Kidney (tissue), 14 donors: ENCODE data around the gene EDAR. TPM values are rescaled to one million over a fixed set of nuclear protein-coding genes. Genes with fewer than 3 reads are reported as not detected.

ENCODE experiments used
- DNase-seq, 5 donors: peaks; one replicate each; pipeline ENCODE4 v3.0.0-alpha.2; 2013 to 2020
- FAIRE-seq: peaks from 2 replicates; lab custom pipeline; 2012; peaks lifted over from hg19 to GRCh38; lab: Jason Lieb, UNC
- H3K27ac ChIP-seq, 2 donors: one replicate each; pipeline ENCODE4 v1.7.0; 2013; ENCODE audit warnings: low read depth in 2 of 2, low read length in 2 of 2, inconsistent platforms in 1 of 2
- H3K27me3 ChIP-seq: one replicate; pipeline ENCODE4 v1.7.1; 2013; ENCODE audit warnings: low read length, inconsistent platforms; ENCODE audit not compliant: control insufficient read depth, insufficient read depth
- H3K36me3 ChIP-seq, 3 donors: one replicate each; pipeline versions ENCODE4 v1.7.0 to v1.7.1; 2013; ENCODE audit warnings: low read length in 3 of 3, control low read depth in 1 of 3, inconsistent platforms in 1 of 3; ENCODE audit not compliant: insufficient read depth in 3 of 3, control insufficient read depth in 2 of 3
- H3K4me1 ChIP-seq, 3 donors: one replicate each; pipeline versions ENCODE4 v1.7.0 to v1.7.1; 2013; ENCODE audit warnings: low read length in 3 of 3, inconsistent platforms in 1 of 3, low read depth in 1 of 3; ENCODE audit not compliant: control insufficient read depth in 2 of 3, insufficient read depth in 2 of 3
- H3K4me3 ChIP-seq, 3 donors: one replicate each; pipeline versions ENCODE4 v1.7.0 to v1.8.1; 2013; ENCODE audit warnings: low read length in 3 of 3, control low read depth in 1 of 3, inconsistent platforms in 1 of 3
- H3K9ac ChIP-seq, 3 donors: one replicate each; pipeline versions ENCODE4 v1.7.0 to v1.7.1; 2013; ENCODE audit warnings: low read length in 3 of 3, control low read depth in 1 of 3, inconsistent platforms in 1 of 3
- H3K9me3 ChIP-seq, 3 donors: one replicate each; pipeline versions ENCODE4 v1.7.0 to v1.7.1; 2013; ENCODE audit warnings: low read length in 3 of 3, control low read depth in 1 of 3, inconsistent platforms in 1 of 3; ENCODE audit not compliant: control insufficient read depth in 2 of 3, insufficient read depth in 1 of 3
- intact Hi-C: fragments of 100-400 bp; cut with DNase I; formaldehyde crosslinking; loops from one replicate; pipeline ENCODE4 v1.11.1; 2022
- polyA plus RNA-seq: library from polyadenylated mRNA; stranded (reverse); fragments of 350-450 nt; fragmentation: Illumina TruSeq; extraction: RNeasy Lipid Tissue Mini Kit (QIAGEN cat#74804); gene quantifications from one replicate; pipeline ENCODE4 v1.2.3, GENCODE V29; 2014; ENCODE audit warnings: low read depth, low replicate concordance; ENCODE audit not compliant: insufficient read depth
- total RNA-seq: library from RNA; stranded (reverse); fragmentation: NEBNext Ultra II Directional; extraction: Animal tissue kit (Norgen Biotek cat#: 25700); gene quantifications from one replicate; pipeline ENCODE4 v1.2.1, GENCODE V29; 2021
- TF ChIP-seq, protein P1 (sequence below): IDR thresholded peaks from 3 replicates; pipeline ENCODE4 v1.5.1; 2012; ENCODE audit warnings: mild to moderate bottlenecking, moderate library complexity, borderline replicate concordance; ENCODE audit not compliant: insufficient read depth; ENCODE audit errors: extremely low read depth
- donor health status: control.
- donor health status: control.
- donor health status: control.
- donor health status: control.
- donor health status: control.
- donor health status: DM: yes; HTN: yes; CAD: no.
- donor health status: Normal renal cell carcinoma (clear cell type).

The EDAR gene
- total and polyA plus RNA-seq, 2 donors from 2014 or later: 0.17 to 3.1 TPM

DNA sequence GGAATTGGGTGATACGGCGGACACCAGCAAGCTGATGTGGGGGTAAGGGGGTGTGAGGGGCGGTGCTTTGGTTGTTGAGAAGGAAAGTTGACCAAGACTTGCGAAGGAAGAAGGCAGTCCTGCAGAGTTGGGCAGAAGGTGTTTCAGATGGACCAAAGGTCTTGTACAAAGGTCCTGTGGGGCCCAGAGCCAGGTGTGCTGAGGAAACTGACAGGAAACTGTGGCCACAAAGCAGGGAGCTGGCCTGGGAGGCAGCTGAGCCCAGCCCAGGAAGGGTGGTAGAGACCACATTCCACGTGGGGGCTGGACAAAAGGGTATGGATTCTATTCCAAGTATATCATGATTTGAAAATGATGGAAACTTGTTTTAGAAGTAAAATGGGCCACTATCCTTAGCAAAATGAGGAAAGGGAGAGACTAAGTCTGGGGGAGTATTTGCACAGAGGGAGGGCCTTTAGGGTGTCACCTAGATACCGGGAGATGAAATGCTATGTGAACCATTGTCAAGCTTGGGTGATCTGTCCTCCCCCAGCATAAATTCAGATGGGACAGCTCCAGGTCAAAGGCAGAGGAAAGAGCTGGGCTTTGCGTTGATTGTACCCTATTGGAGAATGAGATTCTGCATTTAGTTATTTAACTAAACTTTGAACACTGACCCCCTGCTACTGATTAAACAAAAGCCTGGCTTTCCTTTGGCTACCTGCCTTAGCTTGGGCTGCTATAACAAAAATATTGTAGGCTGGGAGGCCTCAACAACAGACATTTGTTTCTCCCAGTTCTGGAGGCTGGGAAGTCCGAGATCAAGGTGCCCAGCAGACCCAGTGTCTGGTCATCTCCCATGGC, 4.3 kb upstream of the EDAR start:
- Histone ChIP-seq H3K36me3 (no peaks in the 10 kb centered on the region), H3K4me1 (peaks cover 0 to 11% (median 2%) of the 10 kb centered on the region in 3 donors), H3K27ac (peak overlapping the region; percentile 32 to 49), H3K27me3 (no peaks in the 10 kb centered on the region), H3K4me3 (no peak overlapping the region), H3K9ac (no peak overlapping the region), H3K9me3 (no peaks in the 10 kb centered on the region)
- TF ChIP-seq, protein P1, sequence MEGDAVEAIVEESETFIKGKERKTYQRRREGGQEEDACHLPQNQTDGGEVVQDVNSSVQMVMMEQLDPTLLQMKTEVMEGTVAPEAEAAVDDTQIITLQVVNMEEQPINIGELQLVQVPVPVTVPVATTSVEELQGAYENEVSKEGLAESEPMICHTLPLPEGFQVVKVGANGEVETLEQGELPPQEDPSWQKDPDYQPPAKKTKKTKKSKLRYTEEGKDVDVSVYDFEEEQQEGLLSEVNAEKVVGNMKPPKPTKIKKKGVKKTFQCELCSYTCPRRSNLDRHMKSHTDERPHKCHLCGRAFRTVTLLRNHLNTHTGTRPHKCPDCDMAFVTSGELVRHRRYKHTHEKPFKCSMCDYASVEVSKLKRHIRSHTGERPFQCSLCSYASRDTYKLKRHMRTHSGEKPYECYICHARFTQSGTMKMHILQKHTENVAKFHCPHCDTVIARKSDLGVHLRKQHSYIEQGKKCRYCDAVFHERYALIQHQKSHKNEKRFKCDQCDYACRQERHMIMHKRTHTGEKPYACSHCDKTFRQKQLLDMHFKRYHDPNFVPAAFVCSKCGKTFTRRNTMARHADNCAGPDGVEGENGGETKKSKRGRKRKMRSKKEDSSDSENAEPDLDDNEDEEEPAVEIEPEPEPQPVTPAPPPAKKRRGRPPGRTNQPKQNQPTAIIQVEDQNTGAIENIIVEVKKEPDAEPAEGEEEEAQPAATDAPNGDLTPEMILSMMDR: no peak
- no peak for FAIRE-seq
- intact Hi-C loops: no loop called here
- DNase-seq: peak in 3 of 5 donors; percentile 60 to 79 (median 76)

DNA sequence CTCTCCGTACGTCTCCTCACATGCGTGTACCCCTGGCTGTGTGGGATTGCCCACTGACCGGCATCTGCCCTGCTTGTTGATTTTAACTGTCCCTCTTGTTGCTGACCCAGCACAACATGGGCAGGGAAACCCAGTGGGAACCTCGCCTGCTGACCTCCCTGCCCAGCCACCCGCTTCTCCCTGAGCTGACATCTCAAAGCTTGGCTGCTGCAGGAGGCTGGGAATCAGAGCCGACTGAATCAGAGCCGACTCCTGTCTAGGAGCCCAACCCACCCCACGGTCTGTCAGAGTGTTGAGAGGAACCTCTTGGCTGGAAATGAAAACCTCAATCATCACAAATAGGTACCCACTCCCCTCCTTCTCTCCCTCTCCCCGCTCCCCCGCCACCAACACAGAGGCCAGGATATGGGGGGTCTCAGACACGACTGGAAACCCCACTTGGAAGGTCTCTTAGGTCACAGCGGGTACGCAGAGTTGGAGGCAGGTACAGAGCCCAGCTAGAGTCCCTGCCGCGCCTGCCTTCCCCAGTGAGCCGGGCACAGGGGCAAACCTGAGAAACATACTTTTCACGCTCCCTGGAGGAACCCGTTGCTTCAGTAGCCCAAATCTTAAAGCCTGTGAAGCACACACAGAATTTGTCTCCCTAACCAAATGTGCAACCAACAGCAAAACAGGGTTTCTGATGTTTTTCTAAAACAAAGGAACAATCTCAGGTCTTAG, 784 bp downstream of the EDAR start:
- TF ChIP-seq, protein P1: no peak
- Histone ChIP-seq H3K4me3 (peak overlapping the region; percentile 57 to 67 (median 59)), H3K4me1 (peaks cover 0 to 16% (median 2%) of the 10 kb centered on the region in 3 donors), H3K9ac (peak overlapping the region in 1 of 3 donors; percentile 52), H3K9me3 (no peaks in the 10 kb centered on the region), H3K27me3 (no peaks in the 10 kb centered on the region), H3K36me3 (no peaks in the 10 kb centered on the region), H3K27ac (peak overlapping the region in 1 of 2 donors; percentile 29)
- FAIRE-seq (no peak), DNase-seq (peak in 2 of 5 donors; percentile 30 to 37)
- intact Hi-C loops: no loop called here

DNA sequence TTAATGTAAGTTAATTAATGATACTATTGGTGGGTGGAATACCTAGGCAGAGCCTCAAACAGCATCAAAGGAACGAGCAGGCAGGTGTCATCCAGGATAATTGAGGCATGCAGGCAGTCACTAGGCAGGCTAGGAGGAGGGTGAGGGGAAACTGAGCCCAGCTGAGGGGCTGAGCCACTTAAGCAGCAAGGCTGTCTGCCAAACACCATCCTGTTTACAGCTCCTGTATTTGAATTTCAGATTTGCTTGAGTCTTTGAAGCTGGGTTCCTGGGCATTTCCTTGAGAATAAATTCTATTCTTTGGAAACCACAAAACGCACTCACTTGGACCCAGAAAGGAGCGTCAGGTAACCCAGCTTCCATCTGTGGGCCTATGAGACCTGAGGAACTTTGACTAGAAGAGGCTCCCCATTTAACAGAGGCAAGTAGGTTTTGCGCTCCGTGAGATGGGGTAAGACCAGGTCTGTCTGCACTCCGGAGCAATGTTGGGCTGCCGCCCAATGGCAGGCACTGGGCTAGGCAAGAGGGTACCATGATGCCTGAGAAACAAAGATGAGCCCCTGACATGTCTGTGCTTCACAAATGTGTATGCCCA, 2.0 kb downstream of the EDAR start:
- Histone ChIP-seq H3K4me3 (no peak overlapping the region), H3K4me1 (peaks cover 0 to 6% (median 2%) of the 10 kb centered on the region in 3 donors), H3K27me3 (no peaks in the 10 kb centered on the region), H3K9me3 (no peaks in the 10 kb centered on the region), H3K27ac (no peak overlapping the region), H3K36me3 (no peaks in the 10 kb centered on the region), H3K9ac (no peak overlapping the region)
- TF ChIP-seq, protein P1: no peak
- DNase-seq: no peak
- FAIRE-seq: no peak
- intact Hi-C loops: no loop called here
